Measurements from ENCODE around the gene MYBBP1A.

- no peak for TF ChIP-seq CTCF (IDR thresholded peaks at IDR 0.05)
- no peak for TF ChIP-seq EZH2 (IDR thresholded peaks at IDR 0.05; ENCODE audit: borderline replicate concordance, insufficient read depth, low read depth, low read length, poor library complexity, severe bottlenecking)
Measured at GRCh38 chr17:4492721-4493561, 62.2 kb downstream of the MYBBP1A start.

All from B cell (primary cell).